Measurements from ENCODE around the gene ACTL10.

Gene ACTL10

GRCh38 chr20:33672426-33673113 lies 5.8 kb downstream of the ACTL10 start:
- peak overlapping the region; percentile 93 for H3K9ac ChIP-seq (ENCODE audit: low read length)
- DNase-seq: no peak
- no peak overlapping the region for H3K27ac ChIP-seq (ENCODE audit: low read depth, low read length)

GRCh38 chr20:33673114-33673409 lies 6.3 kb downstream of the ACTL10 start:
- H4K8ac ChIP-seq (ENCODE audit: low read depth, low read length): no peak overlapping the region
- peaks cover 10% of the 10 kb centered on the region for H3K4me1 ChIP-seq (ENCODE audit: control insufficient read depth, low read depth, low read length)
- H2AK5ac ChIP-seq (ENCODE audit: low read length): peak overlapping the region; percentile 90
- no peak overlapping the region for H3K27ac ChIP-seq (ENCODE audit: low read depth, low read length)
- H3K36me3 ChIP-seq (ENCODE audit: control insufficient read depth, insufficient read depth, low read length): peaks cover 8% of the 10 kb centered on the region
- peak overlapping the region; percentile 80 for H3K4me3 ChIP-seq (ENCODE audit: low read length)
- peaks cover 8% of the 10 kb centered on the region for H3K79me1 ChIP-seq (ENCODE audit: low read length)
- H2BK120ac ChIP-seq (ENCODE audit: low read depth, low read length): no peak overlapping the region
- H3K56ac ChIP-seq (ENCODE audit: low read length): peak overlapping the region; percentile 94
- H3K18ac ChIP-seq (ENCODE audit: low read length): peak overlapping the region; percentile 60
- H2BK5ac ChIP-seq (ENCODE audit: low read length): peak overlapping the region; percentile 45
- peak overlapping the region; percentile 4 for H3K4ac ChIP-seq (ENCODE audit: low read depth, low read length)
- no peak overlapping the region for H4K5ac ChIP-seq (ENCODE audit: low read length)
- no peak overlapping the region for H2BK15ac ChIP-seq (replicated peaks; ENCODE audit: low read depth)
- no peak for DNase-seq
- H3K23ac ChIP-seq (ENCODE audit: low read length): peak overlapping the region; percentile 57
- peak overlapping the region; percentile 93 for H3K9ac ChIP-seq (ENCODE audit: low read length)
- no peaks in the 10 kb centered on the region for H3K27me3 ChIP-seq (ENCODE audit: insufficient read depth, low read length, poor library complexity)
- peaks cover 2% of the 10 kb centered on the region for H3K79me2 ChIP-seq (ENCODE audit: control insufficient read depth, insufficient read depth, low read length)
- WGBS (ENCODE audit: extremely low coverage, insufficient coverage, low lambda C conversion rate): no CpG with 5 or more reads among the region's 4 CpGs
- peak overlapping the region; percentile 87 for H3K4me2 ChIP-seq (ENCODE audit: low read length)

More at GRCh38 chr20:33672426-33673113, 5.8 kb downstream of the ACTL10 start:
- peak overlapping the region; percentile 94 for H3K56ac ChIP-seq (ENCODE audit: low read length)
- no peak overlapping the region for H4K5ac ChIP-seq (ENCODE audit: low read length)
- no CpG with 5 or more reads among the region's 17 CpGs for WGBS (ENCODE audit: extremely low coverage, insufficient coverage, low lambda C conversion rate)
- peaks cover 7% of the 10 kb centered on the region for H3K36me3 ChIP-seq (ENCODE audit: control insufficient read depth, insufficient read depth, low read length)
- H3K27me3 ChIP-seq (ENCODE audit: insufficient read depth, low read length, poor library complexity): no peaks in the 10 kb centered on the region
- H3K4me2 ChIP-seq (ENCODE audit: low read length): peak overlapping the region; percentile 87
- H2AK5ac ChIP-seq (ENCODE audit: low read length): no peak overlapping the region
- no peak overlapping the region for H4K8ac ChIP-seq (ENCODE audit: low read depth, low read length)
- H2BK5ac ChIP-seq (ENCODE audit: low read length): no peak overlapping the region
- H3K79me1 ChIP-seq (ENCODE audit: low read length): peaks cover 8% of the 10 kb centered on the region
- H3K79me2 ChIP-seq (ENCODE audit: control insufficient read depth, insufficient read depth, low read length): peaks cover 2% of the 10 kb centered on the region
- no peak overlapping the region for H2BK15ac ChIP-seq (replicated peaks; ENCODE audit: low read depth)
- peak overlapping the region; percentile 57 for H3K23ac ChIP-seq (ENCODE audit: low read length)
- no peak overlapping the region for H3K4me3 ChIP-seq (ENCODE audit: low read length)
- H2BK120ac ChIP-seq (ENCODE audit: low read depth, low read length): no peak overlapping the region
- H3K18ac ChIP-seq (ENCODE audit: low read length): no peak overlapping the region
- no peak overlapping the region for H3K4ac ChIP-seq (ENCODE audit: low read depth, low read length)
- H3K4me1 ChIP-seq (ENCODE audit: control insufficient read depth, low read depth, low read length): peaks cover 10% of the 10 kb centered on the region

GRCh38 chr20:33673410-33674293 lies 6.9 kb downstream of the ACTL10 start:
- peak overlapping the region; percentile 33 for H3K27ac ChIP-seq (ENCODE audit: low read depth, low read length)
- peaks cover 2% of the 10 kb centered on the region for H3K79me2 ChIP-seq (ENCODE audit: control insufficient read depth, insufficient read depth, low read length)
- no peak overlapping the region for H2BK15ac ChIP-seq (replicated peaks; ENCODE audit: low read depth)
- H3K23ac ChIP-seq (ENCODE audit: low read length): peak overlapping the region; percentile 57
- no peak overlapping the region for H4K8ac ChIP-seq (ENCODE audit: low read depth, low read length)
- peak overlapping the region; percentile 90 for H2AK5ac ChIP-seq (ENCODE audit: low read length)
- H3K79me1 ChIP-seq (ENCODE audit: low read length): peaks cover 8% of the 10 kb centered on the region
- peak overlapping the region; percentile 93 for H3K9ac ChIP-seq (ENCODE audit: low read length)
- WGBS (ENCODE audit: extremely low coverage, insufficient coverage, low lambda C conversion rate): no CpG with 5 or more reads among the region's 29 CpGs
- peaks cover 10% of the 10 kb centered on the region for H3K4me1 ChIP-seq (ENCODE audit: control insufficient read depth, low read depth, low read length)
- peak overlapping the region; percentile 94 for H3K56ac ChIP-seq (ENCODE audit: low read length)
- H3K27me3 ChIP-seq (ENCODE audit: insufficient read depth, low read length, poor library complexity): no peaks in the 10 kb centered on the region
- H3K4ac ChIP-seq (ENCODE audit: low read depth, low read length): peak overlapping the region; percentile 74
- peak overlapping the region; percentile 80 for H3K4me3 ChIP-seq (ENCODE audit: low read length)
- H2BK5ac ChIP-seq (ENCODE audit: low read length): peak overlapping the region; percentile 45
- H2BK120ac ChIP-seq (ENCODE audit: low read depth, low read length): no peak overlapping the region
- H3K36me3 ChIP-seq (ENCODE audit: control insufficient read depth, insufficient read depth, low read length): peaks cover 6% of the 10 kb centered on the region
- peak overlapping the region; percentile 87 for H3K4me2 ChIP-seq (ENCODE audit: low read length)
- no peak overlapping the region for H4K5ac ChIP-seq (ENCODE audit: low read length)
- DNase-seq: no peak
- H3K18ac ChIP-seq (ENCODE audit: low read length): peak overlapping the region; percentile 60

GRCh38 chr20:33674294-33675135 lies 7.8 kb downstream of the ACTL10 start, which contains the start of gene NECAB3:
Gene NECAB3, minus strand, starts transcription at chr20:33674428. Its CDS starts 76 bp downstream, at chr20:33674352.
- WGBS (ENCODE audit: extremely low coverage, insufficient coverage, low lambda C conversion rate): no CpG with 5 or more reads among the region's 73 CpGs
- peak within 1 kb of the TSS; percentile 94 for H3K56ac ChIP-seq (ENCODE audit: low read length)
- H3K79me2 ChIP-seq (ENCODE audit: control insufficient read depth, insufficient read depth, low read length): peaks cover 2% of the 10 kb centered on the region
- peaks cover 10% of the 10 kb centered on the region for H3K4me1 ChIP-seq (ENCODE audit: control insufficient read depth, low read depth, low read length)
- no peak within 1 kb of the TSS for H2BK15ac ChIP-seq (replicated peaks; ENCODE audit: low read depth)
- H3K4ac ChIP-seq (ENCODE audit: low read depth, low read length): peak within 1 kb of the TSS; percentile 74
- peaks cover 8% of the 10 kb centered on the region for H3K79me1 ChIP-seq (ENCODE audit: low read length)
- peaks cover 6% of the 10 kb centered on the region for H3K36me3 ChIP-seq (ENCODE audit: control insufficient read depth, insufficient read depth, low read length)
- DNase-seq: peak; percentile 78
- peak within 1 kb of the TSS; percentile 93 for H3K9ac ChIP-seq (ENCODE audit: low read length)
- H3K4me2 ChIP-seq (ENCODE audit: low read length): peak within 1 kb of the TSS; percentile 87
- peak within 1 kb of the TSS; percentile 90 for H2AK5ac ChIP-seq (ENCODE audit: low read length)
- H2BK5ac ChIP-seq (ENCODE audit: low read length): peak within 1 kb of the TSS; percentile 45
- H2BK120ac ChIP-seq (ENCODE audit: low read depth, low read length): no peak within 1 kb of the TSS
- peak within 1 kb of the TSS; percentile 80 for H3K4me3 ChIP-seq (ENCODE audit: low read length)
- H3K23ac ChIP-seq (ENCODE audit: low read length): peak within 1 kb of the TSS; percentile 57
- no peaks in the 10 kb centered on the region for H3K27me3 ChIP-seq (ENCODE audit: insufficient read depth, low read length, poor library complexity)
- peak within 1 kb of the TSS; percentile 33 for H3K27ac ChIP-seq (ENCODE audit: low read depth, low read length)
- no peak within 1 kb of the TSS for H4K8ac ChIP-seq (ENCODE audit: low read depth, low read length)
- H3K18ac ChIP-seq (ENCODE audit: low read length): peak within 1 kb of the TSS; percentile 60
- no peak within 1 kb of the TSS for H4K5ac ChIP-seq (ENCODE audit: low read length)

- H3K36me3 ChIP-seq (ENCODE audit: control insufficient read depth, insufficient read depth, low read length): peaks cover 4% of the 10 kb centered on the region
- peak overlapping the region; percentile 6 for H3K27ac ChIP-seq (ENCODE audit: low read depth, low read length)
- peaks cover 2% of the 10 kb centered on the region for H3K79me2 ChIP-seq (ENCODE audit: control insufficient read depth, insufficient read depth, low read length)
- H3K56ac ChIP-seq (ENCODE audit: low read length): peak overlapping the region; percentile 64
- H3K23ac ChIP-seq (ENCODE audit: low read length): no peak overlapping the region
- H2BK5ac ChIP-seq (ENCODE audit: low read length): no peak overlapping the region
- H2BK120ac ChIP-seq (ENCODE audit: low read depth, low read length): no peak overlapping the region
- no peak overlapping the region for H3K4me3 ChIP-seq (ENCODE audit: low read length)
- H3K27me3 ChIP-seq (ENCODE audit: insufficient read depth, low read length, poor library complexity): no peaks in the 10 kb centered on the region
- no peak overlapping the region for H4K8ac ChIP-seq (ENCODE audit: low read depth, low read length)
- peaks cover 10% of the 10 kb centered on the region for H3K4me1 ChIP-seq (ENCODE audit: control insufficient read depth, low read depth, low read length)
- H3K9ac ChIP-seq (ENCODE audit: low read length): peak overlapping the region; percentile 78
- no peak overlapping the region for H4K5ac ChIP-seq (ENCODE audit: low read length)
- WGBS (ENCODE audit: extremely low coverage, insufficient coverage, low lambda C conversion rate): no CpG with 5 or more reads among the region's 16 CpGs
- H2BK15ac ChIP-seq (replicated peaks; ENCODE audit: low read depth): no peak overlapping the region
- no peak overlapping the region for H3K18ac ChIP-seq (ENCODE audit: low read length)
- H3K79me1 ChIP-seq (ENCODE audit: low read length): peaks cover 8% of the 10 kb centered on the region
- DNase-seq: no peak
- peak overlapping the region; percentile 61 for H3K4me2 ChIP-seq (ENCODE audit: low read length)
- no peak overlapping the region for H2AK5ac ChIP-seq (ENCODE audit: low read length)
- H3K4ac ChIP-seq (ENCODE audit: low read depth, low read length): no peak overlapping the region
These were observed 8.6 kb downstream of the ACTL10 start for GRCh38 chr20:33675136-33675959.
